WTC11 (cell line): Measurements from ENCODE around the gene KCNK18. TPM values are rescaled to one million over a fixed set of nuclear protein-coding genes. Genes with fewer than 3 reads are reported as not detected.

Source experiments
- ATAC-seq: fragments of 200-7000 bp; cut with Tn5 transposase; 2 replicates; pipeline ENCODE4 v1.10.0; 2021; ENCODE audit warnings: mild to moderate bottlenecking, moderate library complexity
- CTCF ChIA-PET: fragments of 300-600 bp; sonication (Branson Sonifier 250); formaldehyde crosslinking; loops from one replicate; lab custom pipeline; 2021; ENCODE audit warnings: antibody characterized with exemption; lab: Charles Lee
- POLR2A ChIA-PET: fragments of 350-600 bp; sonication (Branson Sonifier 250); formaldehyde crosslinking; loops from one replicate; lab custom pipeline; 2021; ENCODE audit warnings: antibody characterized with exemption; lab: Charles Lee
- DNase-seq: peaks from one replicate; pipeline ENCODE4 v3.0.0; 2021; ENCODE audit warnings: low spot score
- H3K27ac Mint-ChIP-seq: 2 replicates; pipeline ENCODE4 v1.8.0; 2021; ENCODE audit warnings: mixed read lengths
- H3K27me3 Mint-ChIP-seq: 2 replicates; pipeline ENCODE4 v1.8.0; 2021; ENCODE audit warnings: low read depth, mild to moderate bottlenecking, moderate library complexity, mixed read lengths
- H3K36me3 Mint-ChIP-seq: 2 replicates; pipeline ENCODE4 v1.8.0; 2021; ENCODE audit warnings: mixed read lengths
- H3K4me1 Mint-ChIP-seq: 2 replicates; pipeline ENCODE4 v1.8.0; 2022; ENCODE audit warnings: mixed read lengths
- H3K4me3 Mint-ChIP-seq: 2 replicates; pipeline ENCODE4 v1.8.0; 2021; ENCODE audit warnings: mild to moderate bottlenecking, moderate library complexity, mixed read lengths
- H3K9me3 Mint-ChIP-seq: 2 replicates; pipeline ENCODE4 v1.8.0; 2021; ENCODE audit warnings: mixed read lengths
- CBFB ChIP-seq: sonication (generic); formaldehyde crosslinking; IDR thresholded peaks from 2 replicates; pipeline ENCODE4 v1.8.1; 2022; ENCODE audit warnings: mild to moderate bottlenecking, low read depth, missing genetic modification reagents
- CDX4 ChIP-seq: fragments of 250-450 bp; sonication (Bioruptor Pico); IDR thresholded peaks from 2 replicates; pipeline ENCODE4 v1.9.0; 2021; ENCODE audit warnings: moderate library complexity, mild to moderate bottlenecking, inconsistent platforms, borderline replicate concordance
- CREM ChIP-seq: sonication (generic); formaldehyde crosslinking; IDR thresholded peaks from 2 replicates; pipeline ENCODE4 v1.8.1; 2022; ENCODE audit warnings: mild to moderate bottlenecking, missing genetic modification reagents, moderate library complexity
- EMX1 ChIP-seq: fragments of 250-450 bp; sonication (Bioruptor Pico); IDR thresholded peaks from 2 replicates; pipeline ENCODE4 v1.8.0; 2021; ENCODE audit warnings: mild to moderate bottlenecking
- GTF2I ChIP-seq: fragments of 250-450 bp; sonication (Bioruptor Pico); conservative IDR thresholded peaks from 2 replicates; pipeline ENCODE4 v1.4.0; 2021; ENCODE audit warnings: mild to moderate bottlenecking
- HMGA2 ChIP-seq: fragments of 250-450 bp; sonication (Bioruptor Pico); IDR thresholded peaks from 2 replicates; pipeline ENCODE4 v1.4.0; 2021; ENCODE audit warnings: mild to moderate bottlenecking, moderate library complexity
- HMGXB4 ChIP-seq: sonication (generic); formaldehyde crosslinking; IDR thresholded peaks from 2 replicates; pipeline ENCODE4 v1.8.1; 2023; ENCODE audit warnings: mild to moderate bottlenecking, moderate library complexity, missing genetic modification reagents
- JUN ChIP-seq: sonication (generic); formaldehyde crosslinking; IDR thresholded peaks from 2 replicates; pipeline ENCODE4 v1.8.0; 2023; ENCODE audit warnings: mild to moderate bottlenecking, missing genetic modification reagents
- KAT7 ChIP-seq: sonication (generic); formaldehyde crosslinking; IDR thresholded peaks from 2 replicates; pipeline ENCODE4 v1.8.1; 2023; ENCODE audit warnings: missing genetic modification reagents, mild to moderate bottlenecking, borderline replicate concordance
- NFATC4 ChIP-seq: fragments of 250-450 bp; sonication (Bioruptor Pico); IDR thresholded peaks from 2 replicates; pipeline ENCODE4 v1.9.0; 2021; ENCODE audit warnings: mild to moderate bottlenecking
- NFE2L1 ChIP-seq: sonication (generic); formaldehyde crosslinking; IDR thresholded peaks from 2 replicates; pipeline ENCODE4 v1.8.1; 2023; ENCODE audit warnings: missing genetic modification reagents
- NFYB ChIP-seq: sonication (generic); formaldehyde crosslinking; conservative IDR thresholded peaks from 2 replicates; pipeline ENCODE4 v1.8.0; 2022; ENCODE audit warnings: low read depth, missing genetic modification reagents
- RORB ChIP-seq: fragments of 250-450 bp; sonication (Bioruptor Pico); IDR thresholded peaks from 2 replicates; pipeline ENCODE4 v1.9.0; 2021; ENCODE audit warnings: mild to moderate bottlenecking
- SP1 ChIP-seq: sonication (generic); formaldehyde crosslinking; conservative IDR thresholded peaks from 2 replicates; pipeline ENCODE4 v1.8.1; 2022; ENCODE audit warnings: missing genetic modification reagents
- STAT6 ChIP-seq: sonication (generic); formaldehyde crosslinking; conservative IDR thresholded peaks from 2 replicates; pipeline ENCODE4 v1.8.1; 2023; ENCODE audit warnings: mild to moderate bottlenecking, low read depth, missing genetic modification reagents, moderate library complexity
- TP53 ChIP-seq: sonication (generic); formaldehyde crosslinking; IDR thresholded peaks from 2 replicates; pipeline ENCODE4 v1.8.1; 2023; ENCODE audit warnings: mild to moderate bottlenecking, missing genetic modification reagents
- USF2 ChIP-seq: sonication (generic); formaldehyde crosslinking; IDR thresholded peaks from 2 replicates; pipeline ENCODE4 v1.8.1; 2023; ENCODE audit warnings: mild to moderate bottlenecking, missing genetic modification reagents, moderate library complexity
- ZBTB43 ChIP-seq: sonication (generic); formaldehyde crosslinking; IDR thresholded peaks from 2 replicates; pipeline ENCODE4 v1.8.1; 2023; ENCODE audit warnings: mild to moderate bottlenecking, missing genetic modification reagents
- total RNA-seq: library from RNA; stranded (reverse); gene quantifications from 3 replicates; pipeline ENCODE4 v1.2.3, GENCODE V29; 2021

Gene KCNK18
- total RNA-seq, 1 experiment from 2014 or later = not detected

GRCh38 chr10:117240621-117241529 is 43.6 kb downstream of the KCNK18 start, which contains the start of gene SLC18A2 (continued):
- TF ChIP-seq USF2 (CRISPR knock-in tag) = peak; percentile 81

GRCh38 chr10:117241541-117242462 is 44.5 kb downstream of the KCNK18 start:
- H3K9me3 Mint-ChIP-seq = no peaks in the 10 kb centered on the region
- DNase-seq (peak; percentile 47), ATAC-seq (peak; percentile 58)
- H3K27me3 Mint-ChIP-seq = peaks cover 35% of the 10 kb centered on the region
- H3K4me3 Mint-ChIP-seq = peak overlapping the region; percentile 68
- H3K27ac Mint-ChIP-seq = no peak overlapping the region
- peaks cover 7% of the 10 kb centered on the region for H3K4me1 Mint-ChIP-seq
- POLR2A ChIA-PET = interaction anchor here (0.7 to 1.1 kb wide), 2 partner anchors 127 to 423 kb away, joined by 3 to 7 read pairs; no protein-coding TSS in a partner anchor
- H3K36me3 Mint-ChIP-seq = peaks cover 4% of the 10 kb centered on the region; the same call in 1 of the 2 replicates
- 0 out of 2 replicates have a peak, but pooled peaks have one; percentile 2 for TF ChIP-seq ZBTB43
- no peak for TF ChIP-seq HMGXB4 (CRISPR knock-in tag)
- CTCF ChIA-PET = interaction anchor here (0.8 to 5.5 kb wide), 7 partner anchors 15 to 201 kb away, joined by 3 to 56 read pairs (median 5); no protein-coding TSS in a partner anchor

GRCh38 chr10:117242463-117242832 is 45.2 kb downstream of the KCNK18 start:
- peaks cover 7% of the 10 kb centered on the region for H3K4me1 Mint-ChIP-seq
- H3K27me3 Mint-ChIP-seq = peaks cover 34% of the 10 kb centered on the region
- H3K9me3 Mint-ChIP-seq = no peaks in the 10 kb centered on the region
- ChIA-PET CTCF (interaction anchor here (1.4 to 5.5 kb wide), 3 partner anchors 16 to 26 kb away, joined by 4 to 56 read pairs (median 21); no protein-coding TSS in a partner anchor), POLR2A (interaction anchor here (0.7 kb wide), 1 partner anchor 423 kb away, joined by 3 read pairs; no protein-coding TSS in a partner anchor)
- no peak overlapping the region for H3K27ac Mint-ChIP-seq
- H3K4me3 Mint-ChIP-seq = peak overlapping the region; percentile 68
- ATAC-seq = no peak
- peaks cover 4% of the 10 kb centered on the region; the same call in 1 of the 2 replicates for H3K36me3 Mint-ChIP-seq
- no peak for DNase-seq
- TF ChIP-seq NFYB (no peak), NFE2L1 (CRISPR knock-in tag) (no peak), GTF2I (CRISPR knock-in tag) (no peak), TP53 (CRISPR knock-in tag) (no peak), KAT7 (CRISPR knock-in tag) (no peak), JUN (CRISPR knock-in tag) (no peak), RORB (no peak), CREM (CRISPR knock-in tag) (no peak)

- CTCF ChIA-PET = interaction anchor here (3.6 kb wide), 1 partner anchor 30 kb away, joined by 11 read pairs; no protein-coding TSS in a partner anchor
- POLR2A ChIA-PET = no interaction called here
- no peak for ATAC-seq
- Mint-ChIP-seq H3K9me3 (no peaks in the 10 kb centered on the region), H3K4me3 (no peak overlapping the region), H3K36me3 (peaks cover 4% of the 10 kb centered on the region; the same call in 1 of the 2 replicates), H3K27ac (no peak overlapping the region), H3K4me1 (peaks cover 14% of the 10 kb centered on the region), H3K27me3 (peaks cover 24% of the 10 kb centered on the region)
- no peak for TF ChIP-seq SP1 (CRISPR knock-in tag)
- no peak for TF ChIP-seq USF2 (CRISPR knock-in tag)
- TF ChIP-seq NFATC4 (CRISPR knock-in tag) = no peak
- TF ChIP-seq HMGA2 (CRISPR knock-in tag) = no peak
- TF ChIP-seq EMX1 = no peak
- TF ChIP-seq CBFB = no peak
- TF ChIP-seq STAT6 = no peak
- TF ChIP-seq CDX4 (CRISPR knock-in tag) = no peak
- no peak for DNase-seq
Measured at GRCh38 chr10:117246997-117247671, 49.8 kb downstream of the KCNK18 start.
